GM21825 (cell line): ENCODE data around the gene DAPK3.
"Not testable (repeated sequence)": the region's sequence is repeated elsewhere in the genome, so short reads cannot be mapped to it uniquely, and the experiment has no call there.

Experiments
- ATAC-seq: cut with Tn5 transposase; IDR thresholded peaks from one replicate; pipeline ENCODE4 v1.9.1; 2021; ENCODE audit warnings: mild to moderate bottlenecking, moderate library complexity; ENCODE audit not compliant: unreplicated experiment

Gene DAPK3

DNA sequence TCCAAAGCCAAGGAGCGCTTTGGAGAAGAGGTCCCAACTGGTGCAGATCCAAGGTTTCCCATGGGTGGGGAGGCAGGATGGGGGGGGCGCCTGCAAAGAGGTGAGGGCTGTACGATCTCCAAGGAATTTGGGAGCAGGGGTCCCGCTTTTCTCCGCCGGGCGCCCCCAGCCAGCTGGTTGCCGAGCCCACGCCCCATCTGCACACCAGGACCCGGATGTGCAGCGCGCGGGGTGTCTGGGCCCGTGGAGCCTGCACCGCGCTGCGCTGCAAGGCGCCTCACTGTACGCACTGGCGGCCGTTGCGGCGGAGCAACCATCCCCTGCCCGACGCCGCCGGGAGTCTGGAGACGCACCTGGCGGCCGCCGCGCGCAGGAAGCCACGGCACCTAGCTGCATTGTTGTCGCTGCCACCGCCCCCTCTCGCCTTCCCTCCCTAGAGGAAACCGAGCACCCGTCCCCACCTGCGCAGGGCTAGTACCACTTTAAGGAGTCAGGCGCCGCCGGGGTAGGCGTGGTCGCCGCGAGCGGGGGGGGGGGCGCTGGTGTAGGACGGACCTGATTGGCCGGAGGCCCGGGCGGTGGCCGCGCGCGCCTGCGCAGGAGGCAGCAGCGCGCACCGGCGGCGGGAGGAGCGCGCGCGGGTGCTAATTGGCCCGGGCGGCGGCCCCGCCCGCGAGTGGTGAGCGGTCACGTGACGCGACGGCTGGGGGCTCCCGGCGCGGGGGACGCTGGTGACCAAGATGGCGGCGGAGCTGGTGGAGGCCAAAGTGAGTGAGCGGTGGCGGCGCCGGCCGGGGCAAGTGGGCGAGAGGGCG lies 36.3 kb upstream of the DAPK3 start, which contains the start of gene PIAS4:
PIAS4 (plus strand) TSS at position 716 of the 815 bp plus-strand sequence; CDS start at position 741, 25 bp downstream.
- peak; percentile 72 for ATAC-seq

DNA sequence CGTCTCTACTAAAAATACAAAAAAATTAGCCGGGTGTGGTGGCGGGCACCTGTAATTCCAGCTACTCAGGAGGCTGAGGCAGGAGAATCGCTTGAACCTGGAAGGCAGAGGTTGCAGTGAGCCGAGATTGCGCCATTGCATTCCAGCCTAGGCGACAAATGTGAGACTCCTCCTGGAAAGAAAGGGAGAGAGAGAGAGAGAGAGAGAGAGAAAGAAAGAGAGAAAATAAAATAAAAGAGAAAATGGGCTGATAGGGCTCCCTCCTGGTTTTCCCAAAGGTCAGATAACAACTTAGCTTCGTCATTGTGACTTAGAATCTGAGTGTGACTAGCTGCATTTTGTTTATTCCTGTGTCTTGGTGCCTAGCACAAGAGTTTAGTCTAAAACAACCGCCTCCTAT lies 34.5 kb upstream of the DAPK3 start:
- ATAC-seq = not testable (repeated sequence)

- not testable (repeated sequence) for ATAC-seq
Measured at GRCh38 chr19:4000798-4001197, 29.9 kb upstream of the DAPK3 start.

GRCh38 chr19:3998667-3999412 lies 27.9 kb upstream of the DAPK3 start:
- ATAC-seq = not testable (repeated sequence)

DNA sequence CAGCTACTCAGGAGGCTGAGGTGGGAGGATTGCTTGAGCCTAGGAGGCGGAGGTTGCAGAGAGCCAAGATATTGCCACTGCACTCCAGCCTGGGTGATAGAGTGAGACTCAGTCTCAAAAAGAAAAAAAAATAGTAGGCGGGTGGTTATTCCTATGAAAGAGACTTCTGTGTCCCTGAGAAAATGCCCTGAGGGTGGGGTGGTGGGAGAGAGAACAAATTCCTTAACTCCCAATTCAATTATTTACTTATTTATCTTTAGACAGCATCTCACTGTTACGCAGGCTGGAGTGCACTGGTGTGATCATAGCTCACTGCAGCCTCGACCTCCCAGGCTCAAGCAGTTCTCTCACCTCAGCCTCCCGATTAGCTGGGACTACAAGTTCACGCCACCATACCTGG lies 24.7 kb upstream of the DAPK3 start:
- no peak for ATAC-seq

- no peak for ATAC-seq
Measured at GRCh38 chr19:3990815-3991117, 19.9 kb upstream of the DAPK3 start.

GRCh38 chr19:3987619-3988371 lies 16.9 kb upstream of the DAPK3 start:
- no peak for ATAC-seq

- no peak for ATAC-seq
Measured at GRCh38 chr19:3986260-3987041, 15.6 kb upstream of the DAPK3 start.

GRCh38 chr19:3985643-3986259 lies 14.9 kb upstream of the DAPK3 start:
- ATAC-seq = no peak

DNA sequence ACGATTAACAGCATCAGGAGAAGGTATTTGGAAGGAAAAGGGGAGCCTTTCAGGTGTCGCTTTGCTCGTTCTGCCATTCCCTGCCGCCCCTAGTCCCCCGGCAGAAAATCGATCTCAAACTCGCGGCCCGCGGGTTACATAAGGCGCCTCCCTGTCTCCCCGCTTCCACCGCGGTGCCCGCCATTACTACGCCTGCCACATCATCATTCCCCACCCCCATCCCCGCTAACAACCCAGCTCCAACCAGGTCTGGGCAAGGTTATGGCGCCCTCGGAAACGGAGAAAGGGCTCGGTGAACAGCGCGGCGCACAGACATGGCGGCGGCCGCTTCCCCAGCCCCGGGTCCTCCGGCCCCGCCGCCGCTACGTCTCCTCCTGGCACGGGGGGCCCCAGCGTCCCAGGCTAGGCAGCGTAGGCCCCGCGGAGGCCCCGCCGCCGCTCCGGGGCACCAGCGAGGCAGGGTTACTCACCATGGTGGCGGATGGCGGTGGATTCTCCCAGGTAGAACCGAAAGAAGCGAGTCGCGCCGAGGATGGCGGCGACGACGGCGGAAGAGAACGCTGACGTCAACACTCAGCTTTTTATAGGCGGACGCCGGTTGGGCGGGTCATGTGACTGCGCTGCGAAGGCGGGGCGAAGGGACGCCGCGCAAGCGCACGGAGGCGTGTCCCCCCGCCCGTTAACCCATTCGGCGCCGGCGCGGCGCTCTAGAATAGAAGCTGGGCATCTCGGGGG lies 14.2 kb upstream of the DAPK3 start, which contains the start of gene EEF2:
EEF2 (minus strand) TSS at position 556 of the 735 bp plus-strand sequence; CDS start at position 473, 83 bp downstream.
- peak; percentile 41 for ATAC-seq

DNA sequence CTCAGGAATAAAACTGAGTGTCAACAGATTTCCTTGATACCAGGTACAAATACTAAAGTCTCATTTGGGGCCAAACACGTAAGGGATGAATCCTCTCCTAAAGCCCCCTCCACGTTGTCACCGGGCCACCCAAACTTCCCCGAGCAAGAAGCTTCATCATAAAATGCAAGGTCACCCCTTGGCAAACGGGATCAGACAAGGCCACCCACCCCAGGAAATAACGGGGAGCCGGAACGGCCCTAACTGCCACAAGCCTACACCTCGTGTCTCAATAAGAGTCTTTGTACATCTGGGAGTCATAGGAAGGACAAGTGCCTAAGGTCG lies 13.6 kb upstream of the DAPK3 start:
- ATAC-seq = no peak

GRCh38 chr19:3983936-3984583 lies 13.2 kb upstream of the DAPK3 start:
- no peak for ATAC-seq

DNA sequence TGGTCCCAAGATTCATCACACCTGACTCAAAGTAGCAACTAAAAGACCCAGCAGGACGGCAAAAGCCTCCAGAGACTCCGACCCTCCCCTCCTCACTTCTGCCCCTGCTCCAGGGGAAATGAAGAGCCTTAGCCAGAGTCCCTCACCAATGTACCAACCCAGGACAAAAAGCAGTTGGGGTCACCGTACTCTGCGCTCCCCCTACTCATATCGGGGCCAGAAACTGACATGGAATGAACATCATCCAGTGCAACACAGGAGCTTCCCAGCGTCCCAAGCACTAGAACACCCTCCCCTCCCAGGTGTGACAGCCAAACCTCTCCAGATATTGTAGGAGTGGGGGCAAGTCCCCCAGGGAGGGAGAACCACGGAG lies 12.6 kb upstream of the DAPK3 start:
- ATAC-seq = no peak

GRCh38 chr19:3982701-3983541 lies 12.0 kb upstream of the DAPK3 start:
- no peak for ATAC-seq

- no peak for ATAC-seq
Measured at GRCh38 chr19:3981736-3982681, 11.1 kb upstream of the DAPK3 start.

DNA sequence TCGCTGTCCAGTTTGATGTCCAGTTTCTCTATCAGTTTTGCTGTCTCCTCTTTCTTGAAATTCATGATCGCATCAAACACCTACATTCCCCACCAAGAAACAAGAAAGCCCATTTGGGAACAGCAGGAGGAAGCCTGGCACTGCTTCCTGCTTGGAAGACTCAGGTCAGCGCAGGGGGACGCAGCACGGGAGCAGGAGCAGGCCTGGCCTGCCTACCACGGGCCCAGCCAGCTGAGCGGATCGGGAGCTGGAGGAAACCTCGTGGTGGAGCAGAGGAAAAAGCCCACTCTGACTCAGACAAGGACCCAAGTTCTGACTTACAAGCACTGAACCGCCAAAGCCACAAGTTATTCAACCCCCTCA lies 10.5 kb upstream of the DAPK3 start:
- ATAC-seq = no peak
